ENCODE results near the gene UCHL3.

- TF ChIP-seq, protein P1, sequence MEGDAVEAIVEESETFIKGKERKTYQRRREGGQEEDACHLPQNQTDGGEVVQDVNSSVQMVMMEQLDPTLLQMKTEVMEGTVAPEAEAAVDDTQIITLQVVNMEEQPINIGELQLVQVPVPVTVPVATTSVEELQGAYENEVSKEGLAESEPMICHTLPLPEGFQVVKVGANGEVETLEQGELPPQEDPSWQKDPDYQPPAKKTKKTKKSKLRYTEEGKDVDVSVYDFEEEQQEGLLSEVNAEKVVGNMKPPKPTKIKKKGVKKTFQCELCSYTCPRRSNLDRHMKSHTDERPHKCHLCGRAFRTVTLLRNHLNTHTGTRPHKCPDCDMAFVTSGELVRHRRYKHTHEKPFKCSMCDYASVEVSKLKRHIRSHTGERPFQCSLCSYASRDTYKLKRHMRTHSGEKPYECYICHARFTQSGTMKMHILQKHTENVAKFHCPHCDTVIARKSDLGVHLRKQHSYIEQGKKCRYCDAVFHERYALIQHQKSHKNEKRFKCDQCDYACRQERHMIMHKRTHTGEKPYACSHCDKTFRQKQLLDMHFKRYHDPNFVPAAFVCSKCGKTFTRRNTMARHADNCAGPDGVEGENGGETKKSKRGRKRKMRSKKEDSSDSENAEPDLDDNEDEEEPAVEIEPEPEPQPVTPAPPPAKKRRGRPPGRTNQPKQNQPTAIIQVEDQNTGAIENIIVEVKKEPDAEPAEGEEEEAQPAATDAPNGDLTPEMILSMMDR (conservative IDR thresholded peaks at IDR 0.05; ENCODE audit: low read depth, low read length): no peak
- TF ChIP-seq SMC3 (IDR thresholded peaks at IDR 0.05; ENCODE audit: low read depth, low read length) (no peak), NFE2L2 (IDR thresholded peaks at IDR 0.05; ENCODE audit: low read depth, low read length) (no peak), POLR2A (IDR thresholded peaks at IDR 0.05; ENCODE audit: low read depth, low read length) (no peak), MAZ (IDR thresholded peaks at IDR 0.05; ENCODE audit: borderline replicate concordance, low read depth, low read length) (no peak), BHLHE40 (IDR thresholded peaks at IDR 0.05; ENCODE audit: low read depth, low read length) (no peak), RFX5 (IDR thresholded peaks at IDR 0.05; ENCODE audit: low read depth, low read length) (no peak)
Observed at GRCh38 chr13:75511051-75511625, 38.5 kb upstream of the UCHL3 start.
